Measurements from ENCODE around the gene CYP4V2. TPM values are rescaled to one million over a fixed set of nuclear protein-coding genes. Genes with fewer than 3 reads are reported as not detected.
A peak's percentile ranks its signal among the peaks of the same experiment; 100 is the strongest.

The CYP4V2 gene
- total and polyA plus RNA-seq, 5 donors: 19.6 to 34.7 (median 29.2) TPM

GRCh38 chr4:186158966-186159365, 32.4 kb upstream of the CYP4V2 start:
- Histone ChIP-seq H3K4me1 (ENCODE audit: control insufficient read depth, insufficient read depth, low read length) (no peaks in the 10 kb centered on the region), H3K9me3 (ENCODE audit: control insufficient read depth, low read length) (no peaks in the 10 kb centered on the region), H3K27ac (ENCODE audit: low read length) (no peak overlapping the region), H3K4me3 (ENCODE audit: low read length) (no peak overlapping the region), H3K27me3 (ENCODE audit: control insufficient read depth, insufficient read depth) (no peaks in the 10 kb centered on the region)
- intact Hi-C loops (cut with DNase I): no loop called here
- 91% methylated on average over 5 of the region's 5 CpGs for WGBS
- DNase-seq: no peak
- ATAC-seq: no peak

- ATAC-seq (no peak), DNase-seq (no peak)
- 87% methylated on average over 6 of the region's 6 CpGs for WGBS
- H3K27me3 ChIP-seq (ENCODE audit: control insufficient read depth, insufficient read depth): no peaks in the 10 kb centered on the region
- intact Hi-C loops (cut with DNase I): no loop called here
- no peak overlapping the region for H3K4me3 ChIP-seq (ENCODE audit: low read length)
- H3K27ac ChIP-seq (ENCODE audit: low read length): no peak overlapping the region
- no peaks in the 10 kb centered on the region for H3K9me3 ChIP-seq (ENCODE audit: control insufficient read depth, low read length)
- no peaks in the 10 kb centered on the region for H3K4me1 ChIP-seq (ENCODE audit: control insufficient read depth, insufficient read depth, low read length)
Observed at GRCh38 chr4:186159613-186160012, 31.8 kb upstream of the CYP4V2 start.

DNA sequence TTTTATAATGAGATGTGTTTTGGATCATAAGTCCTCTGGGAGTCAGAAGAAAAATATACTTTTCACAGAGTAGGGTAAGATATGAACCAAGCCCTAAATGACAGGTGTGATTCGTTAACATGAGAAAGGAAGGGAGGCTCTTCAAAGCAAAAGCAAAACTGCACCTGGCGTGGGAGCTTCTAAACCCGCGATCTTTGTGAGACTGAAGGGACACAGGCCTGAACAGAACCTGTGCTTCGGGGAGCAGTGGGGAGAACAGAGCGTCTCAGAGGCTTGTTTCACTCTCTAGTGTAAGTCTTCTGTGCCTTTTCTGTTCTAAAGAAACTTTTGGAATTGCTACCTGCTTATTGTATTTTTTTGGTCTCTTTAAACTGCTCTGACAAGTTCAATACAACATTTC, 30.2 kb upstream of the CYP4V2 start:
- H3K4me1 ChIP-seq (ENCODE audit: control insufficient read depth, insufficient read depth, low read length): no peaks in the 10 kb centered on the region
- no peaks in the 10 kb centered on the region for H3K9me3 ChIP-seq (ENCODE audit: control insufficient read depth, low read length)
- no peak for ATAC-seq
- 85% methylated on average over 6 of the region's 6 CpGs for WGBS
- no peak overlapping the region for H3K4me3 ChIP-seq (ENCODE audit: low read length)
- H3K27me3 ChIP-seq (ENCODE audit: control insufficient read depth, insufficient read depth): no peaks in the 10 kb centered on the region
- H3K27ac ChIP-seq (ENCODE audit: low read length): no peak overlapping the region
- intact Hi-C loops (cut with DNase I): no loop called here
- no peak for DNase-seq

DNA sequence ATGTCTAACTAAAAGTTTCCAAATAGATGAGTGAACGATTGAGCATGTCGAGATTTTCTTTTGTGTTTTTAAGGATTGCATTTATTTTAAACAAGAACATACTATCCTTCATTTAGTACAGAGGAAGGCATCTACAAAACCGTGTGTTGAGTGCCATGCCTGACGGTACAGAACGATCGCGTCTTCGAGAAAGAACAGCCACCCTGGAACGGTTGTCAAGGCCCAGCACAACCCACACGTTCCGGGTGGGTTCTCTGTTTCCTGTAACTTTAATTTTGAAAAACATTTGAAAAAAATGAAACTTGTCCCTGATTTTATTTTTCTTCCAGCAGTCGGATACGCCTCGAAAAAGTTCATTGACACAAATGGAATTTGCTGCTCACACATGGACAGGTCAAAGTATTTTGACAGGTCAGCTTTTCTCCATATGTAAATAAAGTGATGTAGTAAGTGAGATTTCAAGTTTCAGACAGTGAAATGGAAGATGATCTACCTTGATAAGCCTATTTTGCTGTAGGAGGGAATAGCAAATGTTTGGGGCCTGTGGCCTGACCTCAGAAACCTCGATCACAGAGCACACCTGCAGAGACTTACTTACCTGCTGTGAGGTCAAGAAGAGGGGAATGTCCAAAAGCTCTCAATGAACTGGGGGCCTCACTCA, 24.4 kb upstream of the CYP4V2 start:
- ATAC-seq (no peak), DNase-seq (no peak)
- H3K4me3 ChIP-seq (ENCODE audit: low read length): no peak overlapping the region
- no peaks in the 10 kb centered on the region for H3K27me3 ChIP-seq (ENCODE audit: control insufficient read depth, insufficient read depth)
- intact Hi-C loops (cut with DNase I): no loop called here
- no peaks in the 10 kb centered on the region for H3K9me3 ChIP-seq (ENCODE audit: control insufficient read depth, low read length)
- H3K27ac ChIP-seq (ENCODE audit: low read length): no peak overlapping the region
- WGBS: 89% methylated on average over 15 of the region's 15 CpGs
- H3K4me1 ChIP-seq (ENCODE audit: control insufficient read depth, insufficient read depth, low read length): no peaks in the 10 kb centered on the region

GRCh38 chr4:186167605-186168004, 23.8 kb upstream of the CYP4V2 start:
- Histone ChIP-seq H3K27me3 (ENCODE audit: control insufficient read depth, insufficient read depth) (no peaks in the 10 kb centered on the region), H3K27ac (ENCODE audit: low read length) (no peak overlapping the region), H3K4me1 (ENCODE audit: control insufficient read depth, insufficient read depth, low read length) (no peaks in the 10 kb centered on the region), H3K9me3 (ENCODE audit: control insufficient read depth, low read length) (no peaks in the 10 kb centered on the region), H3K4me3 (ENCODE audit: low read length) (no peak overlapping the region)
- no peak for DNase-seq
- intact Hi-C loops (cut with DNase I): no loop called here
- no peak for ATAC-seq
- 79% methylated on average over 5 of the region's 5 CpGs for WGBS

GRCh38 chr4:186168750-186169149, 22.6 kb upstream of the CYP4V2 start:
- no peak for DNase-seq
- no peak overlapping the region for H3K27ac ChIP-seq (ENCODE audit: low read length)
- H3K4me3 ChIP-seq (ENCODE audit: low read length): no peak overlapping the region
- no peaks in the 10 kb centered on the region for H3K4me1 ChIP-seq (ENCODE audit: control insufficient read depth, insufficient read depth, low read length)
- H3K27me3 ChIP-seq (ENCODE audit: control insufficient read depth, insufficient read depth): no peaks in the 10 kb centered on the region
- H3K9me3 ChIP-seq (ENCODE audit: control insufficient read depth, low read length): no peaks in the 10 kb centered on the region
- intact Hi-C loops (cut with DNase I): no loop called here
- ATAC-seq: no peak
- WGBS: 91% methylated on average over 9 of the region's 9 CpGs

GRCh38 chr4:186169333-186169944, 21.9 kb upstream of the CYP4V2 start:
- Histone ChIP-seq H3K9me3 (ENCODE audit: control insufficient read depth, low read length) (no peaks in the 10 kb centered on the region), H3K4me3 (ENCODE audit: low read length) (no peak overlapping the region), H3K27me3 (ENCODE audit: control insufficient read depth, insufficient read depth) (no peaks in the 10 kb centered on the region), H3K27ac (ENCODE audit: low read length) (no peak overlapping the region), H3K4me1 (ENCODE audit: control insufficient read depth, insufficient read depth, low read length) (no peaks in the 10 kb centered on the region)
- intact Hi-C loops (cut with DNase I): no loop called here
- ATAC-seq (no peak), DNase-seq (no peak)
- 93% methylated on average over 18 of the region's 18 CpGs for WGBS

DNA sequence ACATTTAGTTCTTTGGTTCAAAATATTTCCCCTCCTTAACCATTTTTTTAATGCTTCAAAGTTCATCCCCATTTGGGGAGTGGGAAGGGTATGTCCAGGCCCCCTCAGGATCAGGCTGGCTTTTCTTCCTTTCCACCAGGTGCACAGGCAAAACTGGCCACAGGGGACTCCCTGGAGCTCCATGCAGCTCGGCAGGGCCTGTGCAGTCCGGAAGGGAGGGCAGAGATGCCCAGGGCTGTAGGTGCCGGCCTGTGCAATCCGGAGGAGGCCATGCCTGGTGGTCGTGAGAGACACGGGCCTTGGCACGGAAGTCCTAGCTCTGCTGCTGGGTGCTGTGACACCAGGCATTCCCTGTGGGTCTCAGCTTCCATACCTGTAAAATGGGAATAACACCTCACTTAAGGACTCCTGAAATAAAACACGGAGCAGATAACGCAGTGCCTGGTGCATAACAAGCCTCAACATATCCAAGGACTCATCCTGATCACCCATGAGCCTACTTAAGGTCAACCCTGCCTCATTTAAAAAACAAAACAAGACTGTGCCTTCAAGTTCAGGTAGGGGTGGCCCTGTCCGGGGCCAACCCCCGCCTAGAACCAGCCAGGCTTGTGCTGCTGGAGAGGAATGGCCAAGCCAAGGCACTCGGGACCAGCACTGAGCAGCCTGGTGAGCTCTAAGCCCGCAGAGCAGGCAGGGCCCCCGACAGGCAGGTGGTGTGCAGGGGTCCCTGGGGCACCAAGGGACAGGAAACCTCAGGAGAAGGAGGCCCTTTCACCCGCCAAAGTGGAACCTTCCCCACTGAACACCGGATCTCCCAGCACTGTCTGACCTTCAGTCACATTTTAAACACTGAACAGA, 21.2 kb upstream of the CYP4V2 start:
- no peak overlapping the region for H3K4me3 ChIP-seq (ENCODE audit: low read length)
- WGBS: 92% methylated on average over 16 of the region's 16 CpGs
- intact Hi-C loops (cut with DNase I): no loop called here
- H3K4me1 ChIP-seq (ENCODE audit: control insufficient read depth, insufficient read depth, low read length): no peaks in the 10 kb centered on the region
- no peaks in the 10 kb centered on the region for H3K27me3 ChIP-seq (ENCODE audit: control insufficient read depth, insufficient read depth)
- no peak for DNase-seq
- no peak overlapping the region for H3K27ac ChIP-seq (ENCODE audit: low read length)
- no peaks in the 10 kb centered on the region for H3K9me3 ChIP-seq (ENCODE audit: control insufficient read depth, low read length)
- ATAC-seq: peak in 1 of 2 donors; percentile 38

DNA sequence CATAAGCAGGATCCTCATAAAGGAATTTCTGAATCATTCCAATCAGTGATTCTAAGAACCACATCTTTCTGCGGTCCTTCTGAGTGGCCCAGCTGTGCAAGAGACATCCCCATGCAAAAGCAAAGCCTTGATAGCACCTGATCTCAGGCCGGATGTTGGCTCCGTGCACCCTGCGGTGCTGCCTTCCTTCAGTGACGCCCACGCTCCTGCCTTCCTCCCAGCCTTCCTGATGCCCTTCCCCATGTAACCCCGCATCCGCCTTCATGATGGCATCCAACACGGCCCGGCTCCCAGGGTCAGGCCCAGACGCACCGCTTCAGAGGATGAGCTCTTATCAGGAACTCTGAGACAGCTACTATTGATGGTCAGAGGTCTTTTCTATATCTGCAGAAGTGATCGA, 20.4 kb upstream of the CYP4V2 start:
- Histone ChIP-seq H3K4me3 (ENCODE audit: low read length) (no peak overlapping the region), H3K27me3 (ENCODE audit: control insufficient read depth, insufficient read depth) (no peaks in the 10 kb centered on the region), H3K9me3 (ENCODE audit: control insufficient read depth, low read length) (no peaks in the 10 kb centered on the region), H3K27ac (ENCODE audit: low read length) (no peak overlapping the region), H3K4me1 (ENCODE audit: control insufficient read depth, insufficient read depth, low read length) (no peaks in the 10 kb centered on the region)
- no peak for DNase-seq
- WGBS: 75% methylated on average over 13 of the region's 13 CpGs
- ATAC-seq: no peak
- intact Hi-C loops (cut with DNase I): no loop called here

- Histone ChIP-seq H3K4me1 (ENCODE audit: control insufficient read depth, insufficient read depth, low read length) (no peaks in the 10 kb centered on the region), H3K9me3 (ENCODE audit: control insufficient read depth, low read length) (no peaks in the 10 kb centered on the region), H3K4me3 (ENCODE audit: low read length) (no peak overlapping the region), H3K27ac (ENCODE audit: low read length) (no peak overlapping the region), H3K27me3 (ENCODE audit: control insufficient read depth, insufficient read depth) (no peaks in the 10 kb centered on the region)
- intact Hi-C loops (cut with DNase I): no loop called here
- no peak for DNase-seq
- no peak for ATAC-seq
- WGBS: 67% methylated on average over 8 of the region's 8 CpGs
Observed at GRCh38 chr4:186172546-186172945, 18.8 kb upstream of the CYP4V2 start.

DNA sequence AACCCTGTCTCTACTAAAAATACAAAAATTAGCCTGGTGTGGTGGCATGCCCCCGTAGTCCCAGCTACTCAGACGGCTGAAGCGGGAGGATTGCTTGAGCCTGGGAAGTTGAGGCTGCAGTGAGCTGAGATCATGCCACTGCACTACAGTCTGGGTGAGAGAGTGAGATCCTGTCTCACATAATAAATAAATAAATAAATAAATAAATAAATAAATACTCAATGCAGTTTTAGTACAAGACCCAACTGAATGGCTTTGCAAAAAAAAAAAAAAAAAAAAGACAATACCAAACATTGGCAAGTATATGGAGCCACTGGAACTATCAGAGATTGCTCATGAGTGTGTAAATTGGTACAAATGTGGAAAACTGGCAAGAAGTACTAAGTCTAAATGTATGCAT, 3.3 kb upstream of the CYP4V2 start:
- no peaks in the 10 kb centered on the region for H3K27me3 ChIP-seq (ENCODE audit: control insufficient read depth, insufficient read depth)
- H3K9me3 ChIP-seq (ENCODE audit: control insufficient read depth, low read length): no peaks in the 10 kb centered on the region
- 79% methylated on average over 3 of the region's 3 CpGs for WGBS
- no peak overlapping the region for H3K4me3 ChIP-seq (ENCODE audit: low read length)
- ATAC-seq (no peak), DNase-seq (no peak)
- no peaks in the 10 kb centered on the region for H3K4me1 ChIP-seq (ENCODE audit: control insufficient read depth, insufficient read depth, low read length)
- H3K27ac ChIP-seq (ENCODE audit: low read length): no peak overlapping the region
- intact Hi-C loops (cut with DNase I): no loop called here
